NCI-H1694 treated with DMSO at 0.1 percent for 48 hours (cell line): ENCODE measurements around the gene CACTIN.
A peak's percentile ranks its signal among the peaks of the same experiment; 100 is the strongest.
"Not testable (repeated sequence)": the region's sequence is repeated elsewhere in the genome, so short reads cannot be mapped to it uniquely, and the experiment has no call there.

Experiments used
- DNase-seq: peaks from one replicate; lab custom pipeline; 2025; lab: John Stamatoyannopoulos, UW

The CACTIN gene

DNA sequence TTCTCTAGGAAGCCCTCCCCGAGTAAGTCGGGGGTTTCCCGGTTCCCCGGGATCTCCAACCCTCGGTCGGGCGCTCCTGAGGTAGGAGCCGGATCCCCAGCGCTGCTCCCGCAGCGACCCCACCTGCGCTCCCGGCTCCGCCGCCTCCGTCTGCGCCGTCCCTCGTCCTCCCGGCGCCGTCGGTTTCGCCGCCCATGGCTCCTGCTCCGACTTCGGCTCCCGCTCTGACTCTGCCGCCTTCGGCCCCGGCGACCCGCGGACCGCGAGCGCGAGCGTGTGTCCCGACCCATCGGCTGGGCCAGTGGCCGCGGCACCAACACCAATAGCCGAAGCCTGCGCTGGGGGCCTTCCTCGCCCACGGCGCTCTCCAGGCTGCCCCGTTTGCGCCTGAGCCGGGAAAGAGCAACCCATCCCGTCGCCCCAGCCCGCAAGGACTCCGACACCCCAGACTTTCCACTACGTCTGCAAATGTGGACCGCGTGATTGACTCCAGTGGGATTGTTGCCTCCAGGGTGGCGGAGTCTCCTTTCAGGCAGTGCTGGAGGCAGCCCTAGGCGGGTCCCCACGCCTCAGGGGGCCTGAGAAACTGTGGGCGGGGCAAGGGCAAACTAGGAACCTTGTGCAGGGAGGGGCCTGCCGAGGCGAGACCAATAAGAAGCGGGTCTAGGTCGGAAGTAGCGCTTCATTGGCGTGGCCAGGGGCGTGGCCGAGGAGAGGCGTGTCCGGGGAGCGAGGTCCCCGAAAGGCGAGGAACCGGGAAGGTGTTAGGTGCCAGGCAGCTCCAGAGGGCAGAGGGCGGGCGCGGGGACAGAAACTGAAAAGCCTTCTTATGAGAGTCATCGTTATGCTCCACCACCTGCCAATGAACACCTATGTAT is at the start of gene CACTIN:
CACTIN (minus strand) TSS at position 318 of the 878 bp plus-strand sequence; CDS start at position 290, 28 bp downstream.
- peak; percentile 91 for DNase-seq

DNA sequence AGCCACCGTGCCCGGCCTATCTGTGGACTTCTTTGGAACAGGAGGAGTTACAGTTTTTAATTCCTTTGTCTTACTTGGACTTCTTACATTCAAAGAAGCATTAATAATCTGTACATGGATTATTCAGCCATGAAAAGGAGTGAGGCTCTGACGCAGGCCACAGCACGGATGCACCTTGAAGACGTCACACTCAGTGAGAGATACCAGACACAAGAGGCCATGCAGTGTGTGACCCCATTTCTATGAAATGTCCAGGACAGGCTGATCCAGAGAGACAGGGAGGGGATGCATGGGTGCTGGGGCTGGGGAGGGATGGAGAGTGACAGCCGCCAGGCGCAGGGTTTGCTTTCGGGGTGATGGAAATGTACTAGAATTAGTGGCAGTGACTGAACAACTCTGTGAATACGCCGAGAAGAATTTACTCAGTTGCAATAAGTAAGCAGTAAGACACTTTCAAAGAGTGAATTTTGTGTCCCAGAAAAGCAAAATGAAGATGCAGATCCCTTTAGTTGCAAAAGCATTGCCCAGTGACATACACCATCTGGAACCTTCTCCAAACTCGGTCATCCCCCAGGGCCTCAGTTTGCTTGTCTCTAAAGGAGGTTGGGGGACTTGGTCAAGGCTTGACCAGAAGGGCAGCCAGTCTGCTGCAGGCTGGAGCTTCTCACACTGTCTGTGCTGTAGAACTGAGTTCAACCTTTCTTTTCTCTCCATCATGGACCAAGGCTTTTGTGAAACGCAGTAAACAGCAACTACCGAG is 48.4 kb upstream of the CACTIN start:
- DNase-seq = no peak

DNA sequence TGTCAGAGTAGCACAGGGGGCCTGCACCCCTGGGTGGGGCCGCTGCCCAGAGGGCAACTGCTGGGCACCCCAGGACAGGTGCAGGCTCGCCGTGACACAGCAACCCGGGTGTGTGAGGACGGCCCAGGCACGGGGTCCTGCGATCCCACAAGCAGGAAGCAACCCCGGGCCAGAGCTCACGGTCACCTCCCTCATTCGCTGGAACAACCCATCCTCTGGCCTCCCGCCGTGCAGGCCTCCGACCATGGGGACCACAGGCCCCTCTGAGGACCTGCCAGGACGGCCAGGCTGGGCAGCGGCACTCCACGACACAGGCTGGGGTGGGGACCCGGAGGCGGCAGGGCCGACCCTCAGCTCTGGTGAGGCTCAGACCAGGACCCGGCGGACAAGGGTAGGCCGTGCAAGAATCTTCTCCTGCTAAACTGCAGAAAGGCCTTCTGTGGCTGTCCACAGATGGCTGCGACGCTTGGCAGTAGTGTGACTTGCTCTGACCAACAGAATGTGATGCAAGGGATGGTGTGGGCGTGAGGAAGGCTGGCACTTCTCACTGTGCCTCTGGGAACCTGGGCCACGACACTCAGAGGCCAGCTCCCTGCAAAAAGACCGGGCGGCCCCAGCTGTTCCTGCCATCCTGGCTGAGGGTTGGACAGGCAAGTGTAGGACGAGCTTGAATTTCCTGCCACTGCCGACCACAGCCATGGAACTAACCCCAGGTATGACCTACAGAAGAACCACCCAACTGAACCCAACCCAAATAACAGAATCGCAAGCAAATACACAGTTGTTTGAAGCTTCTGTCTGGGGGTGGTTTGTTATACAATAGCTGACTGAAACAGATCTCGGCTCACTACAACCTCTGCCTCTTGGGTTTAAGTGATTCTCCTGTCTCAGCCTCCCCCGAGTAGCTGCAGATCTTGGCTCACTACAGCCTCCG is 47.2 kb upstream of the CACTIN start:
- no peak for DNase-seq

DNA sequence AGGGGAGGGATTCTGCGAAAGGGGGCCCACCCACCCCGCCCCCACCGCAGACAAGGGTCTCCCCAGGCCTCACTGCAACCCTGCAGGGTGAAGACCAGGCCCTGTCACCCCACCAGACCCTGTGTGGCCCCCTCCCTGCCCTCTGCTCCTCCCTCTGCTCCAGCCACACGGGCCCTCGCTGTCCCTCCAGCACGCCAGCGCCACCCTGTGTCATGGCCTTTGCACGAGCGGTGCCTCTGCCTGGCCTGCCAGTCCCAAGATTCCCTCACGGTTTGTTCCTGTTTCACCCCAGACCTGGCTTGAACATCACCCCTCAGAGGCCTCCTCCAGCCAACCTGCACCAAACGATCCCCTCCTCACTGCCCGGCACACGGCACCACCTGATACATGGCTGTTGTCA is 46.4 kb upstream of the CACTIN start:
- no peak for DNase-seq

DNA sequence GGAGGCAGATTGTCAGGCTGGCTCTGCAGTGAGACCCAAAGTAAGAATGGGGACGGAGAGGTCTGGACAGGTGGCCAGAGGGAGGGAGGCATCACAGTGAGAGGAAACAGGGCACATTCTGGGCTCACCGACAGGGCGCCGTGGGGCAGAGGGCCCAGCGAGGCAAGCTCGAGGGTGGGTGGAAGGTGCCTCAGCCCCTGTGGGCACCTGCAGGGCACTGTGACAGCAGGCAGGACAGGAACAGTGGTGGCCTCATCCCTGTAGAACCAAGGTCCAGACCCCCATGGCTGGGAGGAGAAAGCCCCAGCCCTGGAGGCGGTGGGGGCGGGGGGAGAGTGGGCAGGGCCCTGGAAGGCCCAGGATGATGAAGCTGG is 46.0 kb upstream of the CACTIN start:
- DNase-seq = no peak

DNA sequence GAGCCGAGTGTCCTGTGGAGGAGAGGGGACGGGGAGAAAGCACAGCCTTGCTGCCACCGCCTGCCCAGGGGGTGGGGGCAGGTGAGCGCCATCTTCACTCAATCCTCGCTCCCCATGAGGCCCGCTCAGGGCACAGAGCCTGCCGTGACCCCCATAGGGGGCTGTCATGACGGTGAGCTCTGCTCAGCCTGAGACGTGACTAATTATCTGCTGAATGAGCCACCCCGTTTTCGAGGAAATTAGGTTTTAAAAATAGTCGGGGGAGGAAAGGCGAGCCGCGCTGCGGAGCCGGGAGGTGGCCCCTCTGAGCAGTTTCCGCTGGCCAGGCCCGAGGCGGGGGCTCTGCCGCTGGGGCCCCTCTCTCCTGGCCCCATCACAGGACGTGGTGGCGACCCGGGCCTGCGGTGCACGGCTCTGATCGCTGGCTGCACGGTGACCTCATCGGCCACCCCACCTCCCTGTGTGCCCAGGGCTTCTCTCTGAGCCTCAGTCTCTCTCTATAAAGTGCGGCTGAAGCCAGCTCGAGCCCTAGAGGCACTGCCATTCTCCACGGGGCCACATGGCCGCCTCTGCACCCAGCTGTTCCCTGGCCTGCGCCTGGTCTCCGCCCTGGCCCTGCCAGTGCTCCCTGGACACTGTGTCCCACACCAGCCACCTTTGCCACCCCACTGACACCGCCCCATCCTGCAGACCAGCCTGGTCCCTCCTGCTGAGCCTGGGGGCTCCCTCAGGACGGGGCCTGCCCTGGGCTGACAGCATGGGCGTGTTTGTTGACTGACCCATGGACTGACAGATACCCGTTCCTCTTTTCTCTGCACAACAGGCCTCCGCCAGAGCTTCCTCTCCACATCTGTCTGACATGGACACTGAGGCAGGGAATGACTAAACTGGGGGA is 45.3 kb upstream of the CACTIN start:
- no peak for DNase-seq

DNA sequence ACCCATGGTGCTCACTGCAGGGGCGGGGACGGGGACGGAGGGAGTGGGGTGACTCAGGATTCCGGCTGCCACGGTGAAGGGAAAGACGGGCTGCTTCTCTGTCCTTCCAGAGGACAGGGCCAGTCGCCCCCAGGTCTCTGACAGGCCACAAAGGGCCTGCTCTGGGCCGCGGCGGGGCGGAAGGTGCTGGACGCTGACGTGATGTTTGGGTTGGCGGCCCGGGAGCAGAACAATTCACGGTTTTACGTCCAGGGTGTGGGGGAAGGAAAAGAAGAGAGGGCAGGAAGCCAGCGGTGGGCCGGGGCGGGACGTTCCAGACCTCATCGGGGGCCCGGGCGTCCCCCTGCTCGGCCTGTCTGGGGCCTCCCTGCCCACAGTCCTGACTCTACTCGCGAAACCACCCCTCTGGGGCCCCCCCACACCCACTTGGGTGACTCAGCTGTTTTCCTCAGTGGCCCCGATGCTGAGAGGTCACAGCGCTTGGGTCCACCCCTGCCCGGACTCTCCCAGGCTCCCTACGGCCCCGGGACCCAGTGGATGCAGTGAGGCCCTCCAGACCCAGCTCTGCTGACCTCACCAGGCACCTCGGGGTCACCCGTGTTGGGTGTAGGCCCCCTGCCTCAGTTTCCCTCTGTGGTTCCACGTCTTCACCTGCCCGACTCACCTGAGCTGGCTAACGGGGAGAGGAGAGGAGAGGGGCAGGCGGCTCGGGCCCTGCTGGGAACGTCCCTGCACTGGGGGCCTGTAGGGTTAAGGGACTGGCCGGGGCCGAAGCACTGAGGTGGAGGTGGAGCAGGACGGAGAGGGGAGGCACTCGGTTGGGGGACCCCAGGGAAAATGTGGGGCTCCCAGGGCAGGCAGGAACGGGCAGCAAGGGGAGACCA is 44.4 kb upstream of the CACTIN start:
- DNase-seq = no peak

DNA sequence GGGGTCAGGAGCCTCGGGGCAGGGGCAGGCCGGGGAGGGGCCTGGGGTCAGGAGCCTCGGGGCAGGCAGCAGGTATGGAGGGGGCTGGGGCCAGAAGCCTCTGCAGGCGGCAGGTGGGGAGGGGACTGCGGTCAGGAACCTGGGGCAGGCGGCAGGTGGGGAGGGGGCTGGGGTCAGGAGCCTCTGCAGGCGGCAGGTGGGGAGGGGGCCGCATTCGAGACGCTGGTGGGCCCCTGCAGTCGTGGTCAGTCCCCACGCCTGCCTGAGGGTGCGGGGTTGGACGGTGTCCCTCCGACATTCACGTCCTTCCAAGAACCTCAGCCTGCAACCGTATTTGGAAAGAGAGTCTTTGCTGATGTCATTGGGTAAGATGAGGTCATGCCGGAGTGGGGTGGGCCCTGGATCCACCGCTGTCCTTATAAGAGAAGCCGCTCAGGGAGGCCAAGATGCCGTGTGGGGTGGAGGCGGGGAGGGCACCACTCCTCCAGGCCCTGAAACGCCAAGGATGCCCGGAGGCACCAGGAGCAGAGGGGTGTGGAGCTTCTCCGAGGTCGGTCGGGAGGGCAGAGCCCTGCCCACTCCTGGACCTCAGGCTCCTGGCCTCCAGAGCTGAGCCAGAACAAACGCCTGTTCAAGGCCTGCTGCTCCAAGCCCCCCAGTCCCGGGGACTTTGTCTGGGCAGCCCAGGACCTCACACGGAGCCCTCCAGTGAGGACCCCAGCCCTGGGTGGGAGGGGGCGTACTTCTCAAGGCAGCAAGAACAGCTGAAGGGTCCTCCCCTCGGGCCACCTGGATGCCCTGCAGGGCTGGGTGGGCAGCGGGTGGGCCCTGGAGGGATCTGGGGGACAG is 43.6 kb upstream of the CACTIN start:
- DNase-seq = no peak

DNA sequence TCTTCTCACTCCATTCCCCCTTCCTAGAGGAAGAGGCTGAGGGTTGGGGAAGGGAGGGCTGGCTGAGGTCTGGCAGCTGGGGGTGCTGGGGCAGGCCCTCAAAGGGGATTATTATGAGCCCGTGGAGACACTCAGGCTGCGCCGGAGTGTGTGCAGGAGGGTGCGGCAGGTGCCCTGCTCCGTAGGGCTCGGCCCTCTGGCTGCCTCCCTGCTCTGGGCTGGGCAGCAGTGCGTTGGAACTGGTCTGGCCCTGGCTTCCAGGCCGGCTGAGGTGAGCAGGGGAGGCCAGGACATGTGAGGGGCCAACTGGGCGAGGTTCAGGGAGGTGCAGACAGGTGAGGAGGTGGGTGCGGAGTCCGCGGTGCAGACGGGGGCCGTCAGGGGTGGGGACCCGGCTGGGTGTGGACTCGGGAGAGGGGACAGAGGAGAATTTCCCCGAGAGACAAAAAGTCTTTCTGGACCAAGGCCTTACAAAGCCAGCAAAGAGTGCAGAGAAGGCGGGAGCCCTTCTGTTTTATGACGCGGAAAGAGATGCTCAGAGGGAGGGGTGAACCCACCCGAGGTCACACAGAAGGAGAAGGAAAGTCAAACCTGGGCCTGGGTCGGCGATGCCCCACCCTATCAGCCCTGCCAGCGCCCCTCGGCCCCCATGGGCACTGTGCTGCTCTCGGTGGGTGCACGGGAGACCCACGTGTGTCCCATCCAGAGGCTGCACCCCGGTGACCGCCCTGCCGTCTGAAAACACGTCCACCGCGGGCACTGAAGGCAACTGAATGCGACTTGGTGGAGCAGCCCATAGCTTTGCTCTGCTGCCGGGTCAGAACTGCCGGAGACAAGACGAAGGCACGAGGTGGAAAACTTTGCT is 42.7 kb upstream of the CACTIN start:
- no peak for DNase-seq

DNA sequence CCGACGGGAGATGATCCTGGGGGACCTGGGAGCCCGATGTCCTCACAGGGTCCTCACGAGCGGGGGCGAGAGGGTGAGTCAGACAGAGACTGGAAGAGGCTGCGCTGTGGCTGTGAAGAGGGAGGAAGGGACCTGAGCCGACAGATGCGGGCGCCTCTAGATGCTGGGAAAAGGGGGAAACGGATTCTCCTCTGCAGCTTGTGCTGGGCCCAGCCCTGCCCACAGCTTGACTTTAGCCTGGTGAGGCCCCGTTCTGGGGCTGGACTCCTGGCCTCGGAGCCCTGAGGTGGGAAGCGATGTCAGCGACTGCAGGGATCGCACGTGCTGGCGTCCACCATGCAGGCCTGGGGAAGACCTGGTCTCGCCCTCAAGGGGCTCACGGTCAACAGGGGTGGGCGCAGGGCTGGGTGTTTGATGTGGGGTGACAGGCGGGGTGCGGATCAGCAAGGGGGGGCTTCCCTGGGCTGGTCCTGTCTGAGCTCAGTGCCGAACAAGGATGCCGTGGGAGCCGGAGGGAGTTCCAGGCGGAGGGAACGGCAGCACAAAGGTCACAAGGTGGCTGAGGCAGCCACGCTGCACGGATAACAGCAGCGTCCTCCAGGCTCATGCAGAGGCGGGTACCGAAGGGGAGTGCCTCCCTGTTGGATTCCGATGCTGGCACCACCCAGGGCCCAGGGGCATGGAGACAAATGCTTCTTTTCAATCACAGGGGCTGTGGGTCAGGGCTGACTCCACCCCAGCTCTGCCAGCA is 41.9 kb upstream of the CACTIN start:
- no peak for DNase-seq

DNA sequence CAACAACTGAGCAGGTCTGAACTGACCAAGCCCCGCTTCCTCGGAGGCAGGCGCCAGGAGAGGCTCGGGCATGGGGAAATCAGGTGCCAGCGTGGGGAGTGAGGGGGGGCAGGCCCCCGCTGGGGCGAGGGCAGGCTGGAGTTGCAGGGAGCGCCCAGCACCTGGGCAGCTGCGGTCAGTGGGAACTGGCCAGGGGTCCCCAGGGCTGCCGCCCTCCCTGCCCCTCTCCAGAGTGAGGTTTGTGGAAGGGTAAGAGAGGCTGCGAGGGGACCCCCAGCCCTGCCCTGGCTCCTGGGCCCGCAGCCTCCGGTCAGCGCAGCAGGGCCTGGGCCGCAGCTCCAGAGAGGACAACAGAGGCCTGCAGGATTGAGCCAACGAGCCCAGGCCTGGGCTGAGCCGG is 41.2 kb upstream of the CACTIN start:
- DNase-seq = no peak

DNA sequence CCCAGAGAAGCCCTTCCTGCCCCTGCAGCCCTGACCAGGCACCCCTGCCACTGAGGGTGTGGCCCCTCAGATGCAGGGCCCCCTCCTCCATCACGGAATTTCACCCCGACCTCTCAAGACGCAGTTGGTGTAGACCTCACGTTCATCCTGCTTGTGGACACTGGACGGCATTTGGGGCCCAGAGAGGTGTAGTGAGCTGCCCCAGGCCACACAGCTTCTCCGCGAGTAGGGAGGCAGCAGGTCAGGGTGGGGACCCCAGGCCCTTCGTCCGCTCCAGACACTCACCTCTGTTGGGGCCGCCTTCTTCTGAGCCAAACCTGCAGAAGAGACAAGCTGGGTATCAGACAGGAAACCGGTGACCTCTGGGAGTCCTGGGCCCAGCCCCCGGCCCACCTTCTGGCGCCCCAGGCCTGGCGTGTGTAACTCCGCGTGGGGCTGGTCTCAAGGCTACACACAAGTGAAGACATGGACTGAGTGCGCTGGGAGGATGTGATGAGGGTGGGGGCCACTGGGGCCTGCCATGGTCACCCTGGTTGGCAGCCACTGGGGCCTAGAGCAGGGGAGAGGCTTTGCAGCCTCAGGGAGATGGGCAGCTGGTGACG is 40.5 kb upstream of the CACTIN start:
- no peak for DNase-seq

DNA sequence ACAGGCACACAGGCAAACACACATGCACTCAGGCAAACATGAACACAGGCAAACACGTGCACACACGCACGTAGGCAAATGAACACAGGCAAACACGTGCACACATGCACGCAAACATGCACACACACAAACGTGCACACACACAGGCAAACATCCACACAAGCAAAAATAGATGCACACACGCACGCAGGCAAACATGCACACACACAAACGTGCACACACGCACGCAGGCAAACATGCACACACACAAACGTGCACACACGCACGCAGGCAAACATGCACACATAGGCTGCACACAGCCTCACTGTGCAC is 39.9 kb upstream of the CACTIN start:
- DNase-seq = not testable (repeated sequence)

DNA sequence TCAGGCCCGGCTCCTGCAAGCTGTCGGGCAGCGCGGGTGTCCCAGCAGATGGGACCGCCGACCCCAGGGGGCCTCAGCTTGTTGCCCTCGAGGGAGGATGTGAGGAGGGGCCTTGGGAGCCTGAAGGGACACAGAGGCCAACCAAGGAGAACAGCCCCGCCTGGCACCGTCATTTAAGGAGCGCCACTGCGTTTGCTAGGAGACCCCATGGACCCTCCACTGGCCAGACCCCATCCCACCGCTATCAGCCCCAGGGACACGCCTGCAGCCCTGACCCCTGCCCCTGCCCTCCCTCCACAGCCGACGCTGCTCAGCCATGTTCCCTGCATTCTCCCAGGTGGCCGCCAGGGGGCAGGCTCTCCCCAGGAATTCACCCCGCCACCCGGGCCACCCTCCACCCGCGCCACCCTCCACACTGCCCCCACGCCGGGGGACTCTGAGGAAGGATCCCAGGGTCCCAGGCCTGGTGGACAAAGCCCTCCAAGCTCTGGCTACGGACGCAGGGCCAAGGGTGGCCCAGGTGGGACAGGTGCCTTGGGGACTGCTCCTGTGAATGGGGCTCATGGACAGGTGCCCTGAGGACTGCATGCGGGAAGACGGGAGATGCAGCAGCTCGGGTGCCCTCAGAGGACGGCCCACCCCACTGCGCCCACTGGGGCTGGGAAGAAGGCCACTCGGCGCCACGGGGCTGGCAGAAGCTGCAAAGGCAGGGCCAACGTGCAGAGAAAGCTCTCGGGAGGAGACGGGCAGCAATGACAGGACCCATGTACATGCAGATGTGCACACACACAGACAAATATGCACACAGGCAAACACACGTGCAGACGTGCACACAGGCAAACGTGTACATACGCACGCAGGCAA is 39.3 kb upstream of the CACTIN start:
- DNase-seq = no peak

DNA sequence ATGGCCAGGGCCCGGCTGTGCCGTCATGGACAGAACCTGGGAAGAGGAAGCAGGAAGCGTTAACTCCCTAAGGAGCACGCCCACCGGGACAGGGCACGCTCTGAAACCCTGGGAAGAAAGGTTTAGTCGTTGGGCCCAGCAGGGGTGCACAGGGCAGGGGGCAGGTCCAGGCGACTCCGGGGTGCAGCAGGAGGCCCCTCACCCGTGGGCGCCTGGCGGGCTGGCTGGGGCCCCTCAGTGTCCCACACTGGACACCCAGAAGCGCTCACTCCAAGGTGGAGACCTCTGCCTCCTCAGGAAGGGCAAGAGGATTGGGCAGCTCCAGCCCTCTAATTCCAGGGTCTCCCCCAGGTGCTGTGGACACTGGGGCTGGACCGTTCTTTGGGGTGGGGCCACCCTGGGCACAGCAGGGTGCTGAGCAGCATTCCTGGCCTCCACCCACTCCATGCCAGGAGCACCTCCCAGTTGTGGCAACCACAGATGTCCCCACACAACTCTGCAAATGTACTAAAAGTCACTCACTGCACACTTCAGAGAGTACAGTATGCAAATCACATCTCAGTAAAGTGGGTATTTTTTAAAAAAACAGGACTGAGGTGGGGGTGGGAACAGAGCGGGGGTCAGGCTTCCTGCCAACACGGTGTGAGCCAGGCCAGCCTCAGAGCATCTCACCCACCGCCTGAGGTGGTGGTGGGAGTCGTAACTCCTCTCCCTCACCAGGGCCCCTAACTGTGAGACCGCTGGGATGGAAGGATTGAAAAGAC is 38.5 kb upstream of the CACTIN start:
- DNase-seq = no peak

DNA sequence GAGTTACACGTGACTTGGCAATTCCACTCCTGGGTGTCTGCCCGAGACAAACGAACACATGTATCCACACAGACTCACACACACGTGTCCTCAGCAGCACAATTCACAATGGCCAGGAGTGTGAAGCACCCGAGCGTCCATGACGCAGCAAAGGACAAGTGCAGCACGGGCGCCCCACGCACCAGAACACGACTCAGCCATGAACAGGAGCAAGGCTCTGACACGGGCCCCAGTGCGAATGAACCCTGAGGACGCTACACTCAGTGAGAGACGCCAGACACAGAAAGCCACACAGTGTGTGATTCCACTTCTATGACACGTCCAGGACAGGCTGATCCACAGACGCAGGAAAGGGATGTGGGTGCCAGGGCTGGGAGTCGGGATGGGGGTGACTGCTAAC is 37.2 kb upstream of the CACTIN start:
- no peak for DNase-seq
